Esophagus squamous epithelium (tissue), 5 donors: ENCODE measurements around the gene SOX6. TPM values are rescaled to one million over a fixed set of nuclear protein-coding genes. Genes with fewer than 3 reads are reported as not detected.
"Not testable (repeated sequence)": the region's sequence is repeated elsewhere in the genome, so short reads cannot be mapped to it uniquely, and the experiment has no call there.

ENCODE experiments used
- DNase-seq: peaks from one replicate; lab custom pipeline; 2025; lab: John Stamatoyannopoulos, UW
- H3K27ac ChIP-seq, 4 donors: fragments of 200-600 bp; sonication (generic); one replicate each; pipeline ENCODE4 v1.5.1; 2016 to 2019; ENCODE audit warnings: mild to moderate bottlenecking in 1 of 4
- H3K27me3 ChIP-seq, 4 donors: fragments of 200-600 bp; sonication (generic); 1 replicate in 3 of 4; 2 replicates in 1 of 4; pipeline versions ENCODE4 v1.5.1 to v1.6.0; 2017 to 2021; ENCODE audit warnings: antibody characterized with exemption in 1 of 4
- H3K36me3 ChIP-seq, 3 donors: fragments of 200-600 bp; sonication (generic); one replicate each; pipeline ENCODE4 v1.5.1; 2016 to 2019
- H3K4me1 ChIP-seq, 3 donors: fragments of 200-600 bp; sonication (generic); one replicate each; pipeline ENCODE4 v1.5.1; 2017 to 2019
- H3K4me3 ChIP-seq, 4 donors: fragments of 200-600 bp; sonication (generic); 1 replicate in 3 of 4; 2 replicates in 1 of 4; pipeline ENCODE4 v1.5.1; 2016 to 2019; ENCODE audit warnings: mild to moderate bottlenecking in 2 of 4, moderate library complexity in 1 of 4
- H3K9me3 ChIP-seq, 3 donors: fragments of 200-600 bp; sonication (generic); one replicate each; pipeline ENCODE4 v1.5.1; 2016 to 2019
- POLR2A ChIP-seq, 4 donors: fragments of 450-650 bp; IDR thresholded peaks; one replicate each; pipeline ENCODE4 v1.6.1; 2017; ENCODE audit warnings: antibody characterized with exemption in 4 of 4, mild to moderate bottlenecking in 4 of 4, moderate library complexity in 3 of 4
- WGBS, 2 donors: methylation state at CpG; one replicate each; pipeline ENCODE4 v1.1.5; 2018; 5-methylcytosine and 5-hydroxymethylcytosine counted together
- intact Hi-C: fragments of 100-400 bp; cut with DNase I; formaldehyde crosslinking; loops from one replicate; pipeline ENCODE4 v1.15.0; 2022
- total RNA-seq, 4 donors: library from RNA; depleted of rRNA; stranded (reverse); fragments of >200 nt; gene quantifications; one replicate each; pipeline ENCODE4 v1.1.0, GENCODE V29; 2016
- TF ChIP-seq, protein P1 (sequence below), 6 experiments: fragments of 450-650 bp in 4 of 6; fragments of 200-600 bp in 2 of 6; sonication (generic) in 2 of 6; IDR thresholded peaks; one replicate each; pipeline ENCODE4 v1.5.1; 2016 to 2019; ENCODE audit warnings: antibody characterized with exemption in 6 of 6, mild to moderate bottlenecking in 4 of 6, moderate library complexity in 4 of 6
- donor health status: DM: yes; HTN: yes; CAD: no.

The SOX6 gene
- total RNA-seq, 4 donors from 2014 or later: 7.8 to 16.0 (median 10.6) TPM

DNA sequence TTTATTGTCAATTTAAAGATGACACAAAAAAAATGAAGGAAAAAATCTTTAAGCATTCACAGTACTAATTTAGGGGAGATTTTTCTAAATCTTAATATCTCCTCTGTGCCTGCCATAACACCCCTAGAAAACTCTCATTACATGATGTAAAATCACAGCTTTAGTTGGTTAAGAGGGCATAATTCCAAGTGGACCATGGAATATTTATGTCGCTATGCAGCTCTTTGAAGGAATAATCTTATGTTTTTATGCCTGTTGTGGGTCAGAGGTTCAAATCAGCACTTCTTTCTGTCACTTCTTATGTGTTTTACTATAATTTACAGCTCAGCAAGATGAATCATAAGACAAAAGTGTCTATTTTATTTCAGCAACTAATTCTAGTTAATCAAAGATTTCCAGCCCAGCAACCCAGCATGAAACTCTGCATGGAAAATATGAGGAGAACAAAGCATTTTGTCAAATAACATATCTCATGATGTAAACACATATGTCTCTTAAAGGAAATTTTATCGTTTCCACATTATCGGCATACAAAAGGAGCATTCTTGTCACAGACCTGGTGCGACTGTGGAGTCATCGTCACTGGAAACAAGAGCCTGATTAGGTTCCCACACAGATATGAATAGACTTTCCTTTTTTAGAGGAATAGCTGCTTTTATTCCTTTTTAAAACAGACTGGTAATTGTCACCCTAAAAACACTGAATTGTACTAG, 274.8 kb downstream of the SOX6 start:
- intact Hi-C loops: no loop called here
- Histone ChIP-seq H3K9me3 (no peaks in the 10 kb centered on the region), H3K27ac (no peak overlapping the region), H3K36me3 (no peaks in the 10 kb centered on the region), H3K4me1 (peaks cover 0 to 9% (median 6%) of the 10 kb centered on the region in 3 donors), H3K4me3 (no peak overlapping the region), H3K27me3 (no peaks in the 10 kb centered on the region)
- no peak for DNase-seq
- WGBS, 2 donors: 83 to 88% methylated on average over 5 of the region's 5 CpGs
- no peak for TF ChIP-seq POLR2A (IDR thresholded peaks at IDR 0.05)
- TF ChIP-seq, protein P1, sequence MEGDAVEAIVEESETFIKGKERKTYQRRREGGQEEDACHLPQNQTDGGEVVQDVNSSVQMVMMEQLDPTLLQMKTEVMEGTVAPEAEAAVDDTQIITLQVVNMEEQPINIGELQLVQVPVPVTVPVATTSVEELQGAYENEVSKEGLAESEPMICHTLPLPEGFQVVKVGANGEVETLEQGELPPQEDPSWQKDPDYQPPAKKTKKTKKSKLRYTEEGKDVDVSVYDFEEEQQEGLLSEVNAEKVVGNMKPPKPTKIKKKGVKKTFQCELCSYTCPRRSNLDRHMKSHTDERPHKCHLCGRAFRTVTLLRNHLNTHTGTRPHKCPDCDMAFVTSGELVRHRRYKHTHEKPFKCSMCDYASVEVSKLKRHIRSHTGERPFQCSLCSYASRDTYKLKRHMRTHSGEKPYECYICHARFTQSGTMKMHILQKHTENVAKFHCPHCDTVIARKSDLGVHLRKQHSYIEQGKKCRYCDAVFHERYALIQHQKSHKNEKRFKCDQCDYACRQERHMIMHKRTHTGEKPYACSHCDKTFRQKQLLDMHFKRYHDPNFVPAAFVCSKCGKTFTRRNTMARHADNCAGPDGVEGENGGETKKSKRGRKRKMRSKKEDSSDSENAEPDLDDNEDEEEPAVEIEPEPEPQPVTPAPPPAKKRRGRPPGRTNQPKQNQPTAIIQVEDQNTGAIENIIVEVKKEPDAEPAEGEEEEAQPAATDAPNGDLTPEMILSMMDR (IDR thresholded peaks at IDR 0.05): no peak

DNA sequence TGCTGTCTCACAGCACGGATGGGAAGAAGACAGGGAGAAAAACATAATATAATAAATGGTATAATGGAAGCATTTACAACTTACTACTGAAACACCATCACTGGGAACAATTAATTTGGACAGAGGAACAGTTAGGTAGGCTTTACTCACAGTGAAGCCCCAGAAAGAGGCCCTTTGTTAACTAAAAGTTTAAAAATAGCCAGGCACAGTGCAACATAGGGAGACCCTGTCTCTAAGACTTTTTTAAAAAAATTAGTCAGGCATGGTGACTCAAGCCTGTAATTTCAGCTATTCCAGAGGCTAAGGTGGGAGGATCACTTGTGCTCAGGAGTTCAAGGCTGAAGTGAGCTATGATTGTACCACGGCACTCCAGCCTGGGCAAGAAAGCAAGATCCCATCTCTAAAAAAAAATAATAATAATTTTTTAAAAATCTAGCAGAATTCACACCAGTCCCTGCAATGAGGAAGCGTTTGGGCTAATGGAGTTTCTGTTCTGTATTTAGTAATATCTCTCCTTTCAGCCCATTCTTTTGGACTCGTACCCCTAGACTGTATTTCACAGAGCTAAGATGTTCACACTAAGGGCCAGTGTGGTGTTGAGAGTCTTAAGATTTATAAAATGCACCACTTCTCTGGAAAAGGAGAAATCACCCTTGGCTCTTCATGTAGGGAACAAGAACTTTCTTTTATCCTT, 275.5 kb downstream of the SOX6 start:
- Histone ChIP-seq H3K4me1 (peaks cover 0 to 9% (median 6%) of the 10 kb centered on the region in 3 donors), H3K36me3 (no peaks in the 10 kb centered on the region), H3K4me3 (no peak overlapping the region)

DNA sequence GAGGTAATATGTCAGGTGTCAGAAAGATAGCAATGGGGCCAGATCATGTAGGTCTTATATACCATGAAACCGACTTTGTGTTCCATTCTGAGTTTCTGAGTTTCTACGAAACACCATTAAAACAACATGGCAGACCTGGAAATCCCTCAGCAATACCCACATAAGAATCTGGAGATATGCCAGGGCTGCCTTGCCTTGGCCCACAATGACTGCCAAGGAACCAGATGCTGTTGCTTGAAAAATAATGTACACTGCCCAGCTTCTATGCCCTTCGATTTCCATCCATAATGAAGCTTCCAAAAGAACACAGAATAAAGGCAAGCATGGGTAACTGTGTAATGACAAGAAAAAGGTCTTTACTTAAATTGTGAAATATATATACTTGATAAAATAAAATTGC, 277.4 kb downstream of the SOX6 start:
- no peaks in the 10 kb centered on the region for H3K27me3 ChIP-seq
- H3K4me1 ChIP-seq: peaks cover 0 to 9% (median 6%) of the 10 kb centered on the region in 3 donors
- H3K27ac ChIP-seq: no peak overlapping the region
- DNase-seq: no peak
- no peak for TF ChIP-seq POLR2A (IDR thresholded peaks at IDR 0.05)
- TF ChIP-seq, protein P1 (IDR thresholded peaks at IDR 0.05): no peak
- intact Hi-C loops: no loop called here
- no peak overlapping the region for H3K4me3 ChIP-seq
- WGBS, 2 donors: 89% methylated on average over 3 of the region's 3 CpGs
- H3K36me3 ChIP-seq: no peaks in the 10 kb centered on the region
- H3K9me3 ChIP-seq: no peaks in the 10 kb centered on the region

More for the DNA sequence above, 275.5 kb downstream of the SOX6 start:
- H3K27me3 ChIP-seq: no peaks in the 10 kb centered on the region
- intact Hi-C loops: no loop called here
- no peak for TF ChIP-seq POLR2A (IDR thresholded peaks at IDR 0.05)
- TF ChIP-seq, protein P1 (IDR thresholded peaks at IDR 0.05): no peak
- H3K9me3 ChIP-seq: no peaks in the 10 kb centered on the region
- no peak for DNase-seq
- 71 to 79% methylated on average over 4 of the region's 4 CpGs for WGBS, 2 donors
- no peak overlapping the region for H3K27ac ChIP-seq

DNA sequence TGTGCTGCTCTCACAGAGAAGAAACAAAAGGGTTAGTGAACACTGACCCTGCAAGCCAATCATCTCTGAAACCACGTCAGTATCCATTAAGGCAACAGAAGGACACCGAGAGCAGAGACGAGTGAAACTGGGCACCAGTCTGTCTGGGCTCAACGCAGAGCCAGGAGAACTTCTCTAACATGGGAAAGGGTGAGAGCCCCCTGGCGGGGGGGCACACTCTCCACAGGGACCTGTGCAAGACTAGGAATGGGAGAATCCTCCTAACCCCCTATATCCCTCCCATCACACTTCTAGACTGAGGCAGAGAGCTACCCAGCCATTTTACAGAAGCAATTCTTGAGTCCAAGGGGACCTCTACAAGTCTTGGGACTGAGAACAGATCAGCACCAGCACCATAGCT, 285.8 kb downstream of the SOX6 start:
- TF ChIP-seq, protein P1 (IDR thresholded peaks at IDR 0.05): no peak
- no peak for TF ChIP-seq POLR2A (IDR thresholded peaks at IDR 0.05)
- DNase-seq: no peak
- Histone ChIP-seq H3K27ac (no peak overlapping the region), H3K4me1 (no peaks in the 10 kb centered on the region), H3K9me3 (no peaks in the 10 kb centered on the region), H3K27me3 (no peaks in the 10 kb centered on the region), H3K36me3 (no peaks in the 10 kb centered on the region), H3K4me3 (no peak overlapping the region)
- 86 to 93% methylated on average over 4 to 5 of the region's 5 CpGs for WGBS, 2 donors
- intact Hi-C loops: no loop called here

DNA sequence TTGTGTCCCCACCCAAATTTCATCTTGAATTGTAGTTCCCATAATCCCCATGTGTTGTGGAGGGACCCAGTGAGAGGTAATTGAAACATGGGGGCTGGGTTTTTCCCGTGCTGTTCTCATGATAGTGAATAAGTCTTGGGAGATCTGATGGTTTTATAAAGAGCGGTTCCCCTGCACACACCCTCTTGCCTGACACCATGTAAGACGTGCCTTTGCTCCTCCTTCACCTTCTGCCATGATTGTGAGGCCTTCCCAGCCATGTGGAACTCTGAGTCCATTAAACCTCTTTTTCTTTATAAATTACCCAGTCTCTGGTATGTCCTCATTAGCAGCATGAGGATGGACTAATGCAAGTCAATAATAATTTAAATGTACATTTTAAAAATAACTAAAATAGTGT, 289.1 kb downstream of the SOX6 start:
- H3K4me1 ChIP-seq, DNase-seq, H3K9me3 ChIP-seq, intact Hi-C loops, H3K36me3 ChIP-seq, H3K4me3 ChIP-seq, H3K27ac ChIP-seq, H3K27me3 ChIP-seq: not testable (repeated sequence)
- 81 to 96% methylated on average over 3 of the region's 3 CpGs for WGBS, 2 donors
